Measurements from ENCODE around the gene CCDC57. TPM values are rescaled to one million over a fixed set of nuclear protein-coding genes. Genes with fewer than 3 reads are reported as not detected.

CCDC57 gene
- polyA plus RNA-seq, 1 donor: 45.6 TPM

DNA sequence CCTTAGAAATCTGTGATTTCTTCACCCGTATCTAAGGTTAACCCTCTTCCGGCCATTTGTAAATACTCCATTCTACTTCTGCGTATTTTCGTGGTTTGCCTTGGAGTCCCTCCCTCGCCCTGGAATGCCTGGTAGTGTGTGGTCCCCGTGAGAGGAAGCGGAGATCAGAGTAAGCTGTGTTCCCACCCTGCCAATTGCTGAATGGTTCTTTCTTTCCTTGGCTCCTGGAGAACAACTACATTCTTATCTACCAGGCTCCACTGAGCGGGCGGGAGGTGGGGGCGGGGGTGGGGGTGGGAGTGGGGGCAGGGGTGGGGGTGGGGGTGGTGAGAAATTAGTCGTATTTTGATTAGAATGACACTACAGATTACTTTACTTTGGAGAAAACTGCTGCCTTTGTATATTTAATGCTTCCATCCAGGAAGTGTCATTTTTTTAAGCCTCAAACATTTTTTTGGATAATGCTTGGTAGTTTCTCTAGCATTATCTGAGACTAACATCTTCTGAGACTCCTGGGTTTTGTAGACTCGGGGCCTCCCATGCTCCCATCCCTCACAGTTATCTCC is 93.7 kb downstream of the CCDC57 start:
- H3K36me3 ChIP-seq (ENCODE audit: control insufficient read depth, insufficient read depth, low read length): peaks cover 10% of the 10 kb centered on the region
- WGBS (ENCODE audit: insufficient coverage, low lambda C conversion rate): no CpG with 5 or more reads among the region's 12 CpGs
- no peaks in the 10 kb centered on the region for H3K4me1 ChIP-seq (ENCODE audit: control insufficient read depth, insufficient read depth, low read length)
- no peaks in the 10 kb centered on the region for H3K9me3 ChIP-seq (ENCODE audit: control insufficient read depth, low read depth, low read length)
- no peak overlapping the region for H3K4me3 ChIP-seq (ENCODE audit: low read length)
- no peaks in the 10 kb centered on the region for H3K27me3 ChIP-seq (ENCODE audit: control insufficient read depth, insufficient read depth, low read length)
- H3K27ac ChIP-seq (ENCODE audit: low read length): no peak overlapping the region
- DNase-seq: peak in 1 of 2 donors; percentile 45

DNA sequence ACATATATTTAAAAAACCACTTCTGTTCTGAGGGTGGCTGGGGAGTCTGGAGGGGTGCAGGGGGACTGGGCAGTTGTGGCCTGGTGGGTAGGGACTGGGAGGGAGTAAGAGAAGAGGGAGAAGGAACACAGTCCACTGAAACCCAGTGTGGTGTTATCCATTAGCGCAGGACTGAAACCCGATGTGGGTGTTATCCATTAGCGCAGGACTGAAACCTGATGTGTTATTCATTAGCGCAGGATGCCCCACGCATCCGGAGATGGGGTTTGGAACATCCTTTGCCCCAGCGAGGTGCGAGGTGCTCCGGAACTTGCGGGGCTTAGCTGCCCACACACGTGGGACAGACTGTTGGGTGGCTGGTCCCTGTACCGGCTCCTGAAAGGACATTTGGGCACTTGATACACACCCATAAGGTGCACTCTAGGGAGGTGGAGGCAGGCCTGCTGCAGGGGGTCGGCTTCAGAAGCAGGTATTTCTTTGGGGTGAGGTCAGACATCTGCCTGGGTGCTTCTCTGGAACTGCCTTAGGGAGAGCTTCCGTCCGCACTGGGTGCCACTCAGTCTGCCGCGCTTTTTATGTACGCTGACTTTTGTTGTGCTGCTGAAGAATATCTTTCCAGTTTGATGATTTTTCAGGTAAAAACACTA is 94.4 kb downstream of the CCDC57 start:
- Histone ChIP-seq H3K4me1 (ENCODE audit: control insufficient read depth, insufficient read depth, low read length) (no peaks in the 10 kb centered on the region), H3K27ac (ENCODE audit: low read length) (no peak overlapping the region), H3K36me3 (ENCODE audit: control insufficient read depth, insufficient read depth, low read length) (peaks cover 15% of the 10 kb centered on the region), H3K27me3 (ENCODE audit: control insufficient read depth, insufficient read depth, low read length) (no peaks in the 10 kb centered on the region), H3K4me3 (ENCODE audit: low read length) (no peak overlapping the region), H3K9me3 (ENCODE audit: control insufficient read depth, low read depth, low read length) (no peaks in the 10 kb centered on the region)
- no peak for DNase-seq
- WGBS (ENCODE audit: insufficient coverage, low lambda C conversion rate): no CpG with 5 or more reads among the region's 18 CpGs

DNA sequence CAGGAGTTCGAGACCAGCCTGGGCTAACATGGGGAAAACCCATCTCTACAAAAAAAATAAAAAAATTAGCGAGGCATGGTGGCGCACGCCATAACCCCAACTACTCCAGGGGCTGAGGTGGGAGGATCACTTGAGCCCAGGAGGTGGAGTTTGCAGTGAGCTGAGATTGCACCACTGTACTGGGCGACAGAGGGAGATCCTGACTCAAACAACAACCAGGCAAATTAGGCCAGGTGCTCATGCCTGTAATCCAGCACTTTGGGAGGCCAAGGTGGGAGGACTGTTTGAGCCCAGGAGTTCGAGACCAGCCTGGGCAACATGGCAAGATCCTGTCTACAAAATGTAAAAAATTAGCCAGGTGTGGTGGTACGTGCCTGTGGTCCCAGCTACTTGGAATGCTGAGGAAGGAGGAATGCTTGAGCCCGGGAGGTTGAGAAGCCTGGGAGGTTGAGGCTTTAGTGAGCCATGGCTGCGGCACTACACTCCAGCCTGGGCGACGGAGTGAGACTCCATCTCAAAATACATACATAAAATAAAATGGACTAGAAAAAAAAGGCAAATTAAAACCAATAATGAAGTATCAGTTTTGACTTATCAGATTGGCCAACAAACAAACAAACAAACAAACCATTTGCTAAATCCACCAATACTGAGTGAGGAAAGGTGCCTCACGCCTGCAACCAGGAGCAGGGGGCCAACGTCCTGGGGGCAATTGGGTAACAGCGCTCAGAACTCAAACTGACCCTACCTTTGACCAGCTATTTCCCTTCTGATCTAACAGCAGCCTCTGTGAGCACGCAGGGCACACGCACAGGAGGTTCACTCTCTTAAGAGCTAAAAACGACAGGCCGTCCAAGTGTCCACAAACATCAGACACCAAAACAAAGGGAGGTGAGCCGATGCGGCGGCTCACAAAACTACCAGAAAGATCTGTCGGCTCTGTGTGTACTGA is 95.2 kb downstream of the CCDC57 start:
- H3K36me3 ChIP-seq (ENCODE audit: control insufficient read depth, insufficient read depth, low read length): peaks cover 20% of the 10 kb centered on the region
- peak in 1 of 2 donors; percentile 72 for DNase-seq

DNA sequence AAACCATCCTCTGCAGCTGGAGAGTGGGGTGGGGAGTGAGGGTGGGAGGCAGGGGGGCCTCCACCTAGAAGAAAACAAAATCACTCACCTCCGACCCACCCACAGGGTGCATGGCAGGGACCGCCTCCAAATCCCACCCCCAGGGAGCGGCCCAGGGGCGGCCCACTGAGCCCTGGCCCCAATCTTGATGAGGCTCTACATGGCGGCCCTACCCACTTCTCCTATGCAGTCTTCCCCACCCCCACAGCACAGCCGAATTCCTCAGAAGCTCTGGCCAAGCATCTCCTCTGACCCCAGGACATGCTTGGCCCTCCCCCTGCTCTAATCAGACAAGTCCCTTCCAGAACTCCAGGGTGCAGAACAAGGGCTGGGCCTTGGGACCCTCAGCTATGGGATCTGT is 96.4 kb downstream of the CCDC57 start:
- Histone ChIP-seq H3K9me3 (ENCODE audit: control insufficient read depth, low read depth, low read length) (no peaks in the 10 kb centered on the region), H3K36me3 (ENCODE audit: control insufficient read depth, insufficient read depth, low read length) (peaks cover 18% of the 10 kb centered on the region), H3K4me1 (ENCODE audit: control insufficient read depth, insufficient read depth, low read length) (no peaks in the 10 kb centered on the region), H3K27me3 (ENCODE audit: control insufficient read depth, insufficient read depth, low read length) (no peaks in the 10 kb centered on the region), H3K27ac (ENCODE audit: low read length) (no peak overlapping the region), H3K4me3 (ENCODE audit: low read length) (no peak overlapping the region)
- DNase-seq: no peak
- no CpG with 5 or more reads among the region's 6 CpGs for WGBS (ENCODE audit: insufficient coverage, low lambda C conversion rate)

More for the DNA sequence above, 95.2 kb downstream of the CCDC57 start:
- Histone ChIP-seq H3K4me1 (ENCODE audit: control insufficient read depth, insufficient read depth, low read length) (no peaks in the 10 kb centered on the region), H3K9me3 (ENCODE audit: control insufficient read depth, low read depth, low read length) (no peaks in the 10 kb centered on the region), H3K4me3 (ENCODE audit: low read length) (no peak overlapping the region), H3K27me3 (ENCODE audit: control insufficient read depth, insufficient read depth, low read length) (no peaks in the 10 kb centered on the region), H3K27ac (ENCODE audit: low read length) (no peak overlapping the region)
- WGBS (ENCODE audit: insufficient coverage, low lambda C conversion rate): no CpG with 5 or more reads among the region's 22 CpGs

DNA sequence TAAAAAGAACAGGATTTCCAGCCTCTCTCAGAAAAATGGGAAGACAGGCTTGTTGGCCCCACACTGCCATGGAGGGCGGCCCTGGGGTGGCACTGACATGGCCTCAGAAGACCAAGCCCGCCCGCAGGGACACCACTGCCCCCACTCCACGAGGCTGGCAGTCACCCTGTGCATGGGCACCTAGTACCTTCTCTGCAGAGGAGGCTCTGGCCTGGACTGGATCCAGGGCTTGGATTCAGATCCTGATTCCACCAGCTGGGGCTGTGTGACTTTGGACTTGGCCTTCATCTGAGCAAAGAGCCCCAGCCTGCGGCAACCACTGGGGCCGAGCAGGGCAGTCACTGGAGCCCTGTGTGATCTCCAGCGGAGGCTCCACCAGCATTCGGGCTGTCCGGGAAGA is 97.8 kb downstream of the CCDC57 start:
- Histone ChIP-seq H3K27me3 (ENCODE audit: control insufficient read depth, insufficient read depth, low read length) (no peaks in the 10 kb centered on the region), H3K9me3 (ENCODE audit: control insufficient read depth, low read depth, low read length) (no peaks in the 10 kb centered on the region), H3K4me3 (ENCODE audit: low read length) (no peak overlapping the region), H3K36me3 (ENCODE audit: control insufficient read depth, insufficient read depth, low read length) (peaks cover 18% of the 10 kb centered on the region), H3K4me1 (ENCODE audit: control insufficient read depth, insufficient read depth, low read length) (no peaks in the 10 kb centered on the region), H3K27ac (ENCODE audit: low read length) (no peak overlapping the region)
- DNase-seq: no peak
- no CpG with 5 or more reads among the region's 9 CpGs for WGBS (ENCODE audit: insufficient coverage, low lambda C conversion rate)

DNA sequence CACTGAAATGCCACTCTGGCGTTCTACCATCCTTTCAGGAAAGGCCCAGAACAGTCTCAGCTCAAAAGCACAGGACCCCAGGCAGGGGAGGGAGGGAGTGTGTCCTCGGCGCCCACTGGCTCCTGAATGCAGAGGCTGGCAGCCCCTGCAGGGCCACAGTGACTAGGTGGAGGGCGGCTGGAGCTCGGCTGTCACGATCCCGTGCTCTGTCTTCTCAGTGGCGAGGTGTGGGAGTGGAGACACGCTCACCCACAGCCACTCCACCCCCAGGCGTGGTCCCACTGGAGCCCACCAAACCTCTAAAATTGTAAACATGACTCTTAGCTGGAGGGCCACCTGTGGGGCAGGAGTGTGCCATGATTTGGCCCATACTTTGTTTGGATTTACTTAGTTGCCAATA is 98.2 kb downstream of the CCDC57 start:
- H3K36me3 ChIP-seq (ENCODE audit: control insufficient read depth, insufficient read depth, low read length): peaks cover 18% of the 10 kb centered on the region
- H3K27me3 ChIP-seq (ENCODE audit: control insufficient read depth, insufficient read depth, low read length): no peaks in the 10 kb centered on the region
- no peak for DNase-seq
- no peak overlapping the region for H3K4me3 ChIP-seq (ENCODE audit: low read length)
- no peak overlapping the region for H3K27ac ChIP-seq (ENCODE audit: low read length)
- H3K4me1 ChIP-seq (ENCODE audit: control insufficient read depth, insufficient read depth, low read length): no peaks in the 10 kb centered on the region
- no peaks in the 10 kb centered on the region for H3K9me3 ChIP-seq (ENCODE audit: control insufficient read depth, low read depth, low read length)
- WGBS (ENCODE audit: insufficient coverage, low lambda C conversion rate): no CpG with 5 or more reads among the region's 10 CpGs

DNA sequence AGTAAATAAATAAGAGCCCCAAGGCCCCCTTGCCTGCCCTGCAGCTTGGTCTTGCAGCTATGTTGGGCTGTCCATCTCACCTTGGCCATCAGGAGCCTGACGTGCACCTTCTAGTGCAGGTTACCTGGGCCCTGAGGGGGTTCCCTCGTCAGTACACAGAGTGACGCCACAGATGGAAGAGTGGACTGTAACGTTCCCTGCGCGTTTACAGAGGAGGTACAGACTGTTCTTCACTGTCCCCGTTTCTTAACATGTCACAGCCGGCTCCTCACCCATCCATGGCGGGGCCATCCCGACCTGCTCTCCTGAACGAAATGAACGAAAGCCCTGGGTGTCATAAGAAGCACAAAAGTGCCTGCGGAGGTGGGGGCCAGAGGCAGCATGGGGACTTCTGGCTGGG is 98.7 kb downstream of the CCDC57 start:
- no peak overlapping the region for H3K4me3 ChIP-seq (ENCODE audit: low read length)
- H3K4me1 ChIP-seq (ENCODE audit: control insufficient read depth, insufficient read depth, low read length): no peaks in the 10 kb centered on the region
- no peak overlapping the region for H3K27ac ChIP-seq (ENCODE audit: low read length)
- no peaks in the 10 kb centered on the region for H3K27me3 ChIP-seq (ENCODE audit: control insufficient read depth, insufficient read depth, low read length)
- H3K9me3 ChIP-seq (ENCODE audit: control insufficient read depth, low read depth, low read length): no peaks in the 10 kb centered on the region
- no CpG with 5 or more reads among the region's 13 CpGs for WGBS (ENCODE audit: insufficient coverage, low lambda C conversion rate)
- DNase-seq: no peak
- peaks cover 18% of the 10 kb centered on the region for H3K36me3 ChIP-seq (ENCODE audit: control insufficient read depth, insufficient read depth, low read length)

DNA sequence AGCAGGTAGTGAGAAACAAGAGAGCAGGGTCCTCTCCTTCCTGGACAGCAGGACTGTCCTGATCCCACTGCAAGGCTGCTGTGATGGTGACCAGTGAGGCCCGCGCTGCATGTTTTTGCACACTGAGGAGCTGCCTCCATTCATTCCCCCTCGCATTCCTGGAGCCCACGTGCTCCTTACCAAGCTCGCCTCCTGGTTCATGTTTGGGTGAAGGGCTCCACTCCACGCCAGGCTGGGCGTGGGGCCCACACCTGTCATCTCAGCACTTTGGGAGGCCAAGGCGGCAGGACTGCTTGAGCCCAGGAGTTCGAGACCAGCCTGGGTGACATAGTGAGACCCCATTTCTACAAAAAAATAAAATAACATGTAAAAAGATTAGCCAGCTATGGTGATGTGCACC is 99.2 kb downstream of the CCDC57 start:
- Histone ChIP-seq H3K9me3 (ENCODE audit: control insufficient read depth, low read depth, low read length) (no peaks in the 10 kb centered on the region), H3K36me3 (ENCODE audit: control insufficient read depth, insufficient read depth, low read length) (peaks cover 18% of the 10 kb centered on the region), H3K4me3 (ENCODE audit: low read length) (no peak overlapping the region), H3K27ac (ENCODE audit: low read length) (no peak overlapping the region), H3K4me1 (ENCODE audit: control insufficient read depth, insufficient read depth, low read length) (no peaks in the 10 kb centered on the region), H3K27me3 (ENCODE audit: control insufficient read depth, insufficient read depth, low read length) (no peaks in the 10 kb centered on the region)
- no peak for DNase-seq
- no CpG with 5 or more reads among the region's 9 CpGs for WGBS (ENCODE audit: insufficient coverage, low lambda C conversion rate)

DNA sequence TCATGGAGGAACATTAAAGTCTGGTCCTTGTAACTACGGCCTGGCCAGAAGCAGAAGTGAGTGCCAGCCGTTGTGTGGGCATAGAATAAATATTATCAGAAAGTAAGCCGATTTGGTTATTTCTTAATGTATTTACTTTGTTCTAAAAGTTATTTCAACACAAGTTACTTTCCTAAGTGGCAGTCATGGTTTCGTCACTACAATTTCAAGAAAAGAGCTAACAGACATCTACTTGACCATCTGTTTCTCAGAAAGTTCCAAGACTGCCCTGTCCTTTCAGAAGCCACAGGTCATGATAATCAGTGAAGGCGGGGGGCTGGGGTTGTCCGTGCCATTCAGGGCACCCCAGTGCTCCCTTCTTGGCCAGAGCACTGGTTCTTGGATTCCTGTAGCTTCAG is 99.7 kb downstream of the CCDC57 start:
- Histone ChIP-seq H3K4me3 (ENCODE audit: low read length) (no peak overlapping the region), H3K27ac (ENCODE audit: low read length) (no peak overlapping the region), H3K4me1 (ENCODE audit: control insufficient read depth, insufficient read depth, low read length) (no peaks in the 10 kb centered on the region), H3K27me3 (ENCODE audit: control insufficient read depth, insufficient read depth, low read length) (no peaks in the 10 kb centered on the region), H3K9me3 (ENCODE audit: control insufficient read depth, low read depth, low read length) (no peaks in the 10 kb centered on the region), H3K36me3 (ENCODE audit: control insufficient read depth, insufficient read depth, low read length) (peaks cover 20% of the 10 kb centered on the region)
- 100% methylated on average over 1 of the region's 6 CpGs for WGBS (ENCODE audit: insufficient coverage, low lambda C conversion rate)
- DNase-seq: no peak

DNA sequence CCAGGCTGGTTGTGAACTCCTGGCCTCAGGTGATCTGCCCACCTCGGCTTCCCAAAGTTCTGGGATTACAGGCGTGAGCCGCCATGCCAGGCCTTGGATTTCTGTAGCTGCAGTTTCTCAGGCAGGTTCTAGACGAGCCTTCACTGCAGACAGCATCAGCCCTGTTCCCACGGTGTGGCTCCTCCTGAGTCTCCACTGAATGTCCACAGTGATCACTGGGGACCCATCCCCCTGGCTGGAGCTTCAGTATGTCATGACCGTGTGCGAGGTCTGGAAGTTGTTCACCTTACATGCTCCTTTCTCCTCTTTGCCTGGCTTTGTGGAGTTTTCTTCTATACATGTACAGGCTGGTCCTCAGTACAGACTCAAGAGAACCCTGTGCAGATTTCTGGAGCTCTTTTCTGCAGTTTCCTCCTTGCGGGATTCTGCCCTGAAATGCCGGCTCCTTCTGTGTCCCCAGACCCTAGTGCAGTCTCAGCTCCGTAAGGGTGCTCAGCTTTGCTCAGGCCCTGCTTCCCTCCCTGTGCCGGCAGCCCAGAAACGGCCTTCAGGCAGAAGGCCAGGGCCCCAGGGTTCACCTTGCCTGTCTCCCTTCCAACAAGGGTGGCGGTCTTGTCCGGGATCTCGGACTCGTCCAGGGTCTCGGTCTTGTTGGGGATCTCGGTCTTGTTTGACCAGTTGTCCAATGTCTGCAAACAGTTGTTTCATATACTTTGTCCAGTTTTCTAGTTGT is 100.3 kb downstream of the CCDC57 start:
- Histone ChIP-seq H3K4me3 (ENCODE audit: low read length) (no peak overlapping the region), H3K4me1 (ENCODE audit: control insufficient read depth, insufficient read depth, low read length) (peaks cover under 1% of the 10 kb centered on the region), H3K9me3 (ENCODE audit: control insufficient read depth, low read depth, low read length) (no peaks in the 10 kb centered on the region), H3K36me3 (ENCODE audit: control insufficient read depth, insufficient read depth, low read length) (peaks cover 22% of the 10 kb centered on the region), H3K27ac (ENCODE audit: low read length) (no peak overlapping the region), H3K27me3 (ENCODE audit: control insufficient read depth, insufficient read depth, low read length) (no peaks in the 10 kb centered on the region)
- no CpG with 5 or more reads among the region's 18 CpGs for WGBS (ENCODE audit: insufficient coverage, low lambda C conversion rate)
- no peak for DNase-seq

Measured in large intestine (tissue), 3 donors.